Activated T-cell treated with anti-CD3 and anti-CD28 coated beads, Interleukin-2, amount 50 U/mL, for 1 hour (primary cell): ENCODE data around the gene MLIP.

Experiments
- DNase-seq: peaks from one replicate; pipeline ENCODE4 v3.0.0-alpha.2; 2020

Gene MLIP

GRCh38 chr6:54289426-54289825 is 178.2 kb downstream of the MLIP start:
- DNase-seq: no peak

GRCh38 chr6:54291146-54291545 is 179.9 kb downstream of the MLIP start:
- no peak for DNase-seq

GRCh38 chr6:54291738-54292137 is 180.5 kb downstream of the MLIP start:
- no peak for DNase-seq

GRCh38 chr6:54294965-54295532 is 183.8 kb downstream of the MLIP start:
- no peak for DNase-seq

GRCh38 chr6:54299542-54300269 is 188.5 kb downstream of the MLIP start:
- DNase-seq: no peak

- no peak for DNase-seq
Observed at GRCh38 chr6:54301770-54302169, 190.5 kb downstream of the MLIP start.

- no peak for DNase-seq
Observed at GRCh38 chr6:54307439-54307910, 196.2 kb downstream of the MLIP start.

- no peak for DNase-seq
Observed at GRCh38 chr6:54308289-54308985, 197.2 kb downstream of the MLIP start, which contains the start of gene TINAG. Gene TINAG (plus strand): TSS chr6:54308441. CDS start chr6:54308551, 110 bp downstream.

- no peak for DNase-seq
Observed at GRCh38 chr6:54308986-54309315, 197.7 kb downstream of the MLIP start.

- DNase-seq: no peak
Observed at GRCh38 chr6:54310377-54311152, 199.3 kb downstream of the MLIP start.

GRCh38 chr6:54315656-54316055 is 204.4 kb downstream of the MLIP start:
- DNase-seq: no peak
